ENCODE data around the gene LYVE1.

The LYVE1 gene

DNA sequence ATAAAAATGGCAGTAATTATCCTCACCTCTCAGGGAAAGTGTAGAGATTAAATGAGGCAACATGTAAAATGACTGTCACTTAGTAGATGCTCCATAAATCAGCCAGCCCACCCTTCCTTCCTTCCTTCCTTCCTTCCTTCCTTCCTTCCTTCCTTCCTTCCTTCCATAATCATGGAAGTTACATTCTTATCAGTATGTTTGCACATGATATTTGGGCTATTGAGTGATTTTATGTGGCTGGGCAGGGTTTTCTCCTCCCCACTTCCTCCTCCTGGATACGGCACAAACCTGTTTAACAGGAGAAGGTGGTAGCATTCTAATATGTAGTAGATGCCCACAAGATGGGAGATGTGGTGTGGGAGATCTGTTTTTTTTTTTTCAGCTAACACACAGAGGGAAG lies 11.9 kb downstream of the LYVE1 start:
- no peak for DNase-seq (ENCODE audit: low spot score)

DNA sequence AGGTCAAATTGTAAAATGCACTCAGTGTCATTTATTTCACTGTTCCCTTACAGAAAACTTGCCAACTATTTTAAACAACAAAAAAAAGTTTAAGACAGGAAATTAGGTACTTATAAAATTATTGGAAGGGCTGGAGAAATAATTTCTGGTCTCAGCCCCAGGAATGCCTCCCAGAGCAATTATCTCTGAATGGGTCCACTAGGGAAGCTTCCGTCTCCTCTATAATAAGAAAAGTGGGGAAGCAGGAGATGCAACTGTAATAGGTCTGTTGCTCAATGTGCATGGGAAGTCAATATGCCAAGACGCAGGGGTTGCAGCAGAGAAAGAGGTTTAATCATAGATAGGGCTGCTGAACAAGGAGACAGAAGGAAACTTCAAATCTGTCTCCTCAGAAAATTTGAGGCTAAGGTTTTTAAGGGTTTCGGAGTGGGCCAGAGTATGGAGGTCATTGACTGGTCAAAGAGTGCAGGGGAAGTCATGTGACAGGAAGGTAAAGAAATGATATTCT lies 16.6 kb downstream of the LYVE1 start:
- no peak for DNase-seq (ENCODE audit: low spot score)

DNA sequence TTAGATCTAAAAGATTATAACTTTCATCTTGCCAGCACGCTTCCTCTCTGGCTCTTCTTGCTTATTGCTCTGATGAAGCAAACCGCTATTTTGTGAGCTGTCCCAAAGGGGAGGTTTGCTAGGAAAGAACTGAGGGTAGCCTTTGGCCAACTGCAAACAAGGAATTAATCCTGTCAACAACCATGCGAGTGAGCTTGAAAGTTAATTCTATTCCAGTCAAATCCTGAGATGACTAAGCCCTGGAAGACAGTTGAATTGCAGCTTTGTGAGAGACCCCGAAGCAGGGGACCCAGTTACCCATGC lies 17.2 kb downstream of the LYVE1 start:
- no peak for DNase-seq (ENCODE audit: low spot score)

DNA sequence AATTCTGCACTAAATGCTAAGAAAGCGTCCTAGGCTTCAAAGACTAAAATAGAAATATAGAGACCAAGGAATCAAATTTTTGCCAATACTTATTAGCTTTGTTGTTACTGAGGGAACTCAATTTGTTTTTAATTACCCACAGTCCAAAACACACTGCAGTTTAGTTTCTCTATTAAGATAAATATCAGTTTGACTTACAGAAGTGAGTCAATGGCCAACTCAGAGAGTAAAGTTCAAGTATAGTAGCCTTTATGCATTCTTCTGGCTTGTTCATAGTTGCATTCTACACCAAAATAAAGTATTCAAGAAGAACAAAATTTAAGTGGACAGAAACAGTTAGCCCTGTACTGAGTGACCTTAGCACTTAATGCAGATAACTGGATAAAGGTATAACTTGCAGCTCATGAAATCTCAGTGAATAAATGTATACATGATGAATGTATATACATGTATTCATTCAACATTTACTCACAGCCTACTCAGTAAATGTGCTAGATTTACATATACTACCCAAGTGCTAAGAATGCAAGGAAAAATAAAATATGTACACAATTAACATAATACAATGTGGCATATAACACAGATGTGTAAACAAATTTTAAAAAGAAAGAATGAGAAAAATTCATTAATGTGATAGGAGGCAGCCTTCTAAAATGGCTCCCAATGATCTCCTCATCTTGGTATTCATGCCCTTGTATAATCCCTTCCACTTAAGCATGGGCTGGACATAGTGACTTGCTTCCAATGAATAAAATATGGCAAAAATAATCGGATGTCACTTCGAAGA lies 17.8 kb downstream of the LYVE1 start:
- DNase-seq (ENCODE audit: low spot score): peak; percentile 49

DNA sequence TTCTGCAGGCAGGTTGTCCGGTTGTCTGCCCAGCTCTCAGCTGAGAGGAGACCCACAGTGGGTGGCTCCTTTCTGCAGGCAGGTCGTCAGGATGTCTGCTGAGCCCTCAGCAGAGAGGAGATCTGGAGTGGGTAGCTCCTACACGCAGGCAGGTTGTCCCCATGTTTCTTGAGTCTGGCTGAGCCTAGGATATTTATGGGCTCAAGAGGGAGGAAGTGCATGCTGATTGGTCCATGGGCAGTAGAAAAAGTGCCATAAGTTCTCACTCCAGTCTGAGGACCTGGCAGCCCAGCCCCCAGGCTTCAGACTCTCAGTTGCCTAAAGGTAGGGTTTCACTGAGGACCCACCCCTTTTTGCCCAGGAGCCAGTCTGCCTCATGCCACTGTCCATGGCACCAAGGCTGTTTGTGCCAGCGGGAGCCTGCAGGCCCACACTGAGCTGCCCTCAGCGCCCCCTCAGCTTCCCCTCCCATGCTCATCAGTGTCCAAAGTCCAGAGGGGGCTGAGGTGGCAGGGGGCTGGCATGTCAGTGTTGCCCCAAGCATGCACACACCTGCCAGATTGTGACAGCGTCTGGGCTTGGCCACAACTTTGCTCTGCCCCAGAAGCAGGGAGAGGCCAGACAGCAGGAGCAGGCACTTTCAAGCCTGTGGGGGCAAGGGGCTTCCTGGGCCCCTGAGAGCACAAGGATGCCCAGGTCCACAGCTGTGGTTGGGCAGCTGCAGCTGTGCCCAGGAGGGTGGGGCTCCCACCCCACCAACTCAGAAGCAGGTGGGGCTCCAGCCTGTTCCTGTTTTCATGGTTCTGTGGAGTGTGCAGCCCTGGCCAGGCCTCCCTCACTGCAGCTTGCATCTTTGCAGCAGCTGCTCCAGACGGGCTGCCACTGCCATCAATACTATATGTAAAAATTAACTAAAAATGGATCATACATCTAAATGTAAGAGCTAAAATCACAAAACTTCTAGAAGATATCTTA lies 23.7 kb downstream of the LYVE1 start:
- DNase-seq (ENCODE audit: low spot score): no peak

DNA sequence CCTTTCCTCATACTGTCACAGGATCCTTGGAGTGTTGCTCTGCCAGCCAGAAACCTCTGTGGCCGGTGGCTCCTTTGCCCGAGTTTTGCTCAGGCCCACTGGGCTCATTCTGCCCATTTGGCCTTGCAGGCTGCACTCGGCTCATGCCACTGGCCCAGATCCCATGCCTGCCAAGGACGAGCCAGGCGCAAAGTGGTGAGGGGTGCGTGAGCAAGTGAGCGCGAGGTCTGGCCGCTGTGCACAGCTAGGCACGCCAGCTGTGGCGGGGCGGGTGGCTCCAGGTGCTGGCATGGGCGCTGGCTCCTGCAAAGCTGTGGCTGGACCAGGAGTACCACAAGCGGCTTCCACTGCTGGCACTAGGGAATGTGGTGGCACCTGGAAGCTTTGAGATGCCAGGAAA lies 24.7 kb downstream of the LYVE1 start:
- no peak for DNase-seq (ENCODE audit: low spot score)

DNA sequence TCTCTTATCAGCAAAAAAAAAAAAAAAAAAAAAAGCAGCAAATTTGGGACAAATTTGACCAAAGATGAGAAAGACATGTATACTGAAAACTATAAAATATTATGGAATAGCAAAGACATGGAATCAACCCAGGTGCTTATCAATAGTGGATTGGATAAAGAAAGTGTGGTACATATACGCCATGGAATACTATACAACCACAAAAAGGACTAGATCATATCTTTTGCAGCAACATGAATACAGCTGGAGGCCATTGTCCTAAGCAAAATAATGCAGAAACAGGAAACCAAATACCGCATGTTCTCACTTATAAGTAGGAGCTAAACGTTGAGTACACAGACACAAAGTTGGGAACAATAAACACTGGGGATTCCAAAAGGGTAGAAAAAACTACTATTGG lies 25.7 kb downstream of the LYVE1 start:
- no peak for DNase-seq (ENCODE audit: low spot score)

DNA sequence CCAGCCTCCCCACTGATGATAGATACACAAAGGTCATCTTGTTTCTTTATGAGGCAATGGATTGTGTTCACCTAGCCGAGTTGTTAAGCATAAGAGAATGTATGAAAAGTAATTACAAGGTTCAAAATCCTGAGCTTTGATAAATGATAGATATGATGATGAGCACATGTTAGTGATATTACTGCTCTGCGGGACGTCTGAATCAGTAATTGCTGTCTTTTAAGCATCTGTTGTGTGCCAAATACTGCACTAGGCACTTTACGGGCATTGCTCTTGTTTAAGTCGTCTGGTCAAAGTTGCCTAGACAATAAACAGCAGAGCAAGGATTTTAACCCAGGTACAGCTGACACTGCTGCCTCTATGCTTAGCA lies 26.9 kb downstream of the LYVE1 start:
- peak; percentile 13 for DNase-seq (ENCODE audit: low spot score)

DNA sequence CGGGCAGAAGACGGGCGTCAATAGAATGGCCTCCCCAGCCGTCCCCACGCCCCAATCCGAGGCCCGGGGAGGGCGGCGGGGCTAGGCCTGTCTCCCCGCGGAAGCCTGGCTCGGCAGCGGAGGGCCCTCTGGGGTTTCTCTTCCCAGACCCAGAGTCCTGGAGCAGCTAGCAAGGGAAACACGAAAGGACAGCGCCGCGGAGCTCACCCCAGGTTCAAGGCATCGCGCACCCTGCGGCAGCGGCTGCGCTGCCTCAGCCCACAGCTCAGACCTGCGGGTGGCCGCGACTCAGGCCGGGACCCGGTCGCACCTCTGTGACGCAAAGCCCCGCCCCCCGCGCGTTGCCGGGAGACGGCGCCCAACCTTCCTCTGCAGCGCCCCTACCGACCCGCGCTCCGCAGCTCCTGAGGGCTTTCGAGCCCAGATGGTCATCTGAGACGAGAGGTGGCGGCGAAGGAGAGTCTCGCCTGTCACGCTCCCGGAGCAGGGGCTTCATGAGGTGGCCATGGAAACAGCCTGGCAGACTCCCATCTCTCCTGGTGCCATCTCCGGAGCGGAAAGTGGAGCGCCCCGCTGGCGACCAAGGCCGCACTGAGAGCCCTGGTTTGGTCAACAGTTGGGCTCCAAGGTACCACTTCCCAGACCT lies 27.4 kb downstream of the LYVE1 start, which contains the start of gene RNF141:
TSS of gene RNF141 (minus strand) at position 273 of the 646 bp plus-strand sequence. CDS start 7,029 bp downstream, outside the sequence.
- peak; percentile 96 for DNase-seq (ENCODE audit: low spot score)

DNA sequence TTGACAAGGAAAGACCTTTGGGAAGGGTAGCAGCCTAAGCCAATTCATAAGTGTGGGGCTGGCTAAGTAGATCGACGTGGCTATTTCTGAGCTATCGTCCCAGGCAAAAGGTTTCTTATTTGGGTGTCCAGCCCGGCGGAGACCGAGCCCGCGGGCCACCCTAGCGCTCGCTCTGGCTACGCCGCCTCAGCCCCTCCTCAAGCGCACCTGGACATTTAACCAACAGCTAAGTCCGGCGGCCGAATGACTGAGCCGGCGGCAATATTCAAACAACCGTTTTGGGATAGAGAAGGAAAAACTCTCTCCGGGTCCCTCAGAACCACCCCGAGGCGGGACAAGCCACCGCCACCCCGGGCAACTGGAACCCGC lies 27.9 kb downstream of the LYVE1 start:
- peak; percentile 50 for DNase-seq (ENCODE audit: low spot score)

DNA sequence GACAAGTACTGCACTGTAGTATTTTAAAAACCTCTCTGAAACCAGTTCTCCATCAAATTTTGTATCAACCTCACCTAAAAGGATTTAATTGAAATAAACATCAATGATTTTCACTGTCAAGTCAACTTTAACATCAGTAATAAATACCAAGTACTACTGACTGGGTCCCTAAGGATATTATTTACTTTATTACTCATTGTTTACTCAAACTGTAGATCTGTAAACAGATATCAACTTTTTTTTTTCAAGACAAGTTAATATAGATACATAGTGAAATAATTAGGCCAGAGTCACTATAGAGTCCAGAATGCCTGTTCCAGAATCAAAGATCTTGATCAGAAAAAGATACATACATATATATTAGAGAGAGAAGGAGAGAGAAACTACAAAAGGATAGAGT lies 29.1 kb downstream of the LYVE1 start:
- DNase-seq (ENCODE audit: low spot score): peak; percentile 63

DNA sequence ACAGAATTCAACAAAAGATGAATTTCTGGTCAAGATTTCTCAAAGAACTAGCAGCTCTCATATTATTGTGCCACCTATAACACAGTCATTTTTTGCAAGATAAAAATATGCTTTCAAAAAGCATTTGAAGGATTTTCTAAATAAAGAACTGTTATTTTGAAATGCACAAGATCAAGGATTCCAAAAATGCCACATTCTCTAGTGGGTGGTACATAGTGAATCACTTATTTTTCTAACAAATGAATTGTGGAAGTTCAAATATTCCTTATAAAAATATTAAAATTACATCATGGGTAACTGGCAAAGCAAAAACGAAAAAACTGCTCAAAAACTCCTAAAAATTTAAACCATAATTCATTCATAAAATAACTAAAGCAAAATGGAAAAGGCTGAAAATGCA lies 29.5 kb downstream of the LYVE1 start:
- DNase-seq (ENCODE audit: low spot score): no peak

DNA sequence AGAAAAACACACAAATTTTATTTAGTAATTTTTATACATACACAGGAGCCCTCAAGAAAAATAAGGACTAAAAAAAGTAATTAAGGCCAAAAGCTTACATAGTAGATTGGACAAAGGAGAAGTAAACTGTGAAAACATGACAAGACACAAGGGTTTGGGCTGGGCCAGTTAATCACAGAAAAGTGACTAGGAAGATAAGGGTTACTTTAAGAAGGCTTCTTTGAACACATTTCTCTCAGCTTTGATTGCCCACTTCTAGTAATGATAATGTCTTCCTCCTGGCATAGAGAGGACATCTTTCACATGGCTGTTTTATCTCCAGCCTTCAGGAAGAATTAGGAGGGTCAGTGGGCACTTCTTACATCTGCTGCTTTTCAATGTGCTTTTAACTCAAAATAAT lies 30.9 kb downstream of the LYVE1 start:
- DNase-seq (ENCODE audit: low spot score): no peak

DNA sequence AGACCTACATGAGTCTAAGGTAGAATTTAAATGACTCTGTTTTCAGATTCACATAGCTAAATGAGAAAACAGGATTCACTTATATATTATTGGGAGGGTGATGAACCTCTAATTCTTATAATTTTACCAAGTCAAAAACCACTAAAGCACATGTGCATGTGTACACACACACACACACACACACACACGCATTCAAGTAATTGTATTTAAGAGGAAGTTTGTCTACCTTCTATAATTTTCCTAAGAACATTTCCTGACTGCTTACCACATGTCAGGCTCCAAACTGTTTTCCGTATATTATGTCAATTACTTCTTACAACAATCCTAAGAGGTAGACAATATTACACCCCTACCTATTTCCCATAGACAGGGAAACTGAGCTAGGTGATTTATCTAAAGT lies 34.1 kb downstream of the LYVE1 start:
- no peak for DNase-seq (ENCODE audit: low spot score)

DNA sequence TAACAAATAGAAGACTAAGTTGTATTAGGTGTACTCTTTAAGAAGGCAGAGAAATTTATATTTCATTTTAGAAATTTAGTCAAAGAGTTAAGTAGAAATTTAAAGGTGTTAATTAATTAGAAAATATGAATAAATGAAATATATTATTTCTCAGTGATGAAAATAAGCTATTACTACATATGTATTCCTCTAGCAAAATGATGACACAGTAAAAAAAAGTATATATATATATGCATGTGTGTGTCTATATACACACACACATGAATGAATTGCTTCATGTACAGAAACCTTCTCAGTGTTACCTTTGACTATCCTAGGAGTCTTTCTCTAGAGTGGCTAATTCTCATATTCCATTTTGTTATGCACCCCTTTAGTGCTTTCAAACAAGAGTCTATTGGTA lies 35.1 kb downstream of the LYVE1 start:
- no peak for DNase-seq (ENCODE audit: low spot score)

DNA sequence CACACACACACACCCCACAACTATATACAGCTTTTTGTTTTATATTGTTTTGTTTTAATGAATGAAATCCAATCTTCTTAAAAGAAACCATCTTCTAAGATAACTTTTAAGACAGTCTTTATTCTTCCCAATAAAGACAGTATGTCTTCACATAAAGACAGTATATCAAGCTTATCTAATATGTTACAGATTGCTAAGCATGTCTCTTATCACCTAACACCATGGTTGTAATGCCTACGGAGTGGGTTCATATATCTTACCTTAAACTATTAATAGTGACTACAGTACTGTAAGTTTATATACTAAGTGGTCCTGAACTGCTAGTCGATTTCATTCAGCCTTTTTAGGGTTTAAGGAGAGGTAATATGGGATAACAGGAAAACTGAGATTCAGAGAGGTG lies 35.9 kb downstream of the LYVE1 start:
- no peak for DNase-seq (ENCODE audit: low spot score)

DNA sequence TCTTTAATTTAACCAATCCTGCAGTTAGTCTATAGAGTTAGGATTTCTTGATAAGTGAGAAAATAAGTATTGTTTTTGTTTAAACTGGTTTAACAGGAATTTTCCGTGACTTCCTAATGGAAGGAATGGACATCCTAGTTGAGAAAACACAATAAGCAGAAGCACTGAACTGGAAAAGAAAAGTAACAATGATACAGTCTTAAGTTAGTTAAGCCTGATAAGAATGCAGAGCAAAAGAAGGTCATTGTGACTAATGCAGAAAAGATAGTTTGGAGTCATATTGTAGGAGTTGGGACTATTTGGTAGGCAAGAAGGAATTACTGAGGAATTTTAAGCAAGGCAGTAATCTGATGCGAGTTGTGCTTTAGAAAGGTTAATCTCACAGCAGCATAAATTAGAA lies 39.2 kb downstream of the LYVE1 start:
- no peak for DNase-seq (ENCODE audit: low spot score)

DNA sequence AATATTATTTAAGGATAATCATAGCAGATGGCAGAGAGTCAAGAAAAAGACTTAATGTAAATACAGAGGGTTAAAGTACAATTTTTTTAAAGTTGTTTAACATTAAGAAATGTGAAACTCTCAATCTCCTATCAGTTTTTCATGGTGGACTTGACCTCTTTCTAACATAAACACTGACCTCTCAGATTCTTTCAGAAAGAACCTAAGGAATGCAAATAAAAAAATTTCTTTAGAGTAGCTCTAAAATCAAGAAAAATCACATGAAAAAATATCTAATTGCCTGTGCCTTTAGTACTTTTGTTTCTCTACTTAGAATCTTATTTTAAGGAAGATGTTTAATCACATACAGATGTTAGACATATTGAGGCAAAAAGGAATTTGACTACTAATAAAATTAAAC lies 40.3 kb downstream of the LYVE1 start:
- peak; percentile 28 for DNase-seq (ENCODE audit: low spot score)

DNA sequence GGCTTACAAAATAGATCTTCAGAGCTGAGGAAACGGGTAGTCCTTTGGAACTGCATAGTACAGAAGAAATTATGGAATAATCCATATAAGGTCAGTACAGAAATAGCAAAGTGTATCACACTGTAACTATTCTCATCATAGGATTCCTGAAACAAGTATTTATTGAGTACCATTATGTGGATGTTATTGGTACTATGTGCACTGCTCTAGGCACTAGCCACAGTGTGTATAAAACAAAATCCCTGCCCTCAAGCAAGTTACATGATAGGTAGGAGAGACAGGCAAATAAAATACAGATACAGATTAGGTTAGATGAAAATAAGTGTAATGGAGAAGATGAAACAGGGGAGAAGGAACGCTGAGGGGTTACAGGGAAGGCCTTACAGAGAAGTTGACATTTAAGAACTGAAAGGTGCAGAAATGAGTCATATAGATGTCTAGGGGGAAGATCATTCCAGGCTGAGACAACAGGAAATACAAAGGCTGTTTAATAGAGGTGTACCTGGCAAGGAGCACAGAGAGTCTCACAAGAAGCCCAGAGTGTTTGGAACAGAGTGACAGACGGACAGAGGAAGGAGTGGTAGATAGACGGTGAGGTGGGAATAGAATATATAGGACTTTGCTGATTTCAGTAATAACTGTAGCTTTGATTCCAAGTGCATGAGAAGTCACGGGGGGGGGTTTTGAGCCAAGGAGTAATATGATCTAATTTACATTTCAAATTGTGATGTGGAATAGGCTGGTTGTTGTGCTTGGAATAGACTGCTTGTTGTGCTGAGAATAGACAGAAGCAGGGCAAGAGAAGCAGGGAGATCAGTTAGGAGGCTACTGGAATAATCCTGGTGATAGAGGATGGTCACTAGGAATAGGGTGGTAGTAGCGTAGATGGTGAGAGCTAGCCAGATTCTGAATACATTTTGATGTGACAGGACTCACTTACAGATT lies 41.2 kb downstream of the LYVE1 start:
- DNase-seq (ENCODE audit: low spot score): peak; percentile 74

DNA sequence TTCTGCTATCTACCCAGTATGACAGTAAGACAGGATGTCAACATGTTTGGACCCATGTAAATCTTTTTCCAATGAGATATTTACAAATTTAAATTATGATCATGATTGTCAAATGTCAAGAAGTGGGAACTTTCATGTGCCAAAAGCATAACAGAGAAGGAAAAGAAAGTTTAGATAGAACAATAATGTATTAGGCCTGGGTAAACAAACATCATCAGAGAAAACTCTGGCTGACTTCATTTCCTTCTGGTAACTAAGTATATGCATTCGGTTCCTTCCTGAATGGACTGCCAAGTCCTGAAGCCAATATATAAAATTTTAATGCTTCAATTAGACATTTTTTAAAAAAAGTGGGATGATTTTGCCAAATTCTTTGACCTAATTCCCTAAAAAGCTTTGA lies 44.0 kb downstream of the LYVE1 start:
- DNase-seq (ENCODE audit: low spot score): no peak

DNA sequence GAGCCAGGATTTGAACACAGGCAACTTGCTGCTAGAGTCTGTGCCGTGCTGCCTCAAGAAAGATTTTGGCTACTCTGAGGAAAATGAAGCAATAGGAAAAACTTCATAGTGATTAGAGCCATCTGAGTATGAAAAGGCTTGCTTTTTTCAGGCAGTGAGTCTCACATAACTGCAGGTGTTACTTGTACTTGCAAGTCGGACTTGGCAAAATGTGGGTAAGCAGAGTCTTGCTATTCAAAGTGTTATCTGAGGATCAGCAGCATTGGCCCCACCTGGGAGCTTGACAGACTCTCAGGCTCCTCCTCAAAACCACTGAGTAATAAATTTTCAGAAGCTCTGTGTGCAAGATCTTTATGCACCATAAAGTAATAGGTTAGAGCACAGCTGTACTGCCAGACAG lies 45.5 kb downstream of the LYVE1 start:
- peak; percentile 20 for DNase-seq (ENCODE audit: low spot score)

DNA sequence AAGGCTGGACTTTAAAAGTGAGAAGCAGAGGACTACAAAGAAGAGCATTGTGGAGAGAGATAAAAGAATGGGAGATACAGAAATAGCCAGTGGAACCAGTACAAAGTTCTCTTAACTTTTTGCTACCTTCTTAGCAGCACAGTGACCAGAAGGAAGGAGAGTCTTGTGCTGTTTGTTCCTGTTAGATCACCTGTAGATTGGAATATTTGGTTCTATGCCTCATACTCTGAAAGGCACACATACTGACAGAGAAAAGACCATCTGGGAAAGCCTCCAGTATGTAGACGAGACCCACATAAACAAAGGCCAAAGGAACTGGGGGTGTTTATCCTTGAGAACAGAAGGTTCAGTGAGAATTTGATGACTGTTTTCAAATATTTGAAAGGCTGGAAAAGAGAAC lies 46.2 kb downstream of the LYVE1 start:
- DNase-seq (ENCODE audit: low spot score): no peak
